GM12864 (cell line): ENCODE results near the gene EDIL3.

Experiments used
- DNase-seq: peaks from one replicate; pipeline ENCODE4 v3.0.0-alpha.2; 2011; ENCODE audit warnings: low read depth
- H3K4me3 ChIP-seq: 2 replicates; pipeline ENCODE4 v1.5.1; 2011; ENCODE audit warnings: mild to moderate bottlenecking, low read depth, low read length, control low read depth
- TF ChIP-seq, protein P1 (sequence below): IDR thresholded peaks from 2 replicates; pipeline ENCODE4 v1.5.1; 2011; ENCODE audit warnings: low read depth, mild to moderate bottlenecking, moderate library complexity, low read length, control low read depth, inconsistent platforms; ENCODE audit errors: missing control alignments

EDIL3 gene

DNA sequence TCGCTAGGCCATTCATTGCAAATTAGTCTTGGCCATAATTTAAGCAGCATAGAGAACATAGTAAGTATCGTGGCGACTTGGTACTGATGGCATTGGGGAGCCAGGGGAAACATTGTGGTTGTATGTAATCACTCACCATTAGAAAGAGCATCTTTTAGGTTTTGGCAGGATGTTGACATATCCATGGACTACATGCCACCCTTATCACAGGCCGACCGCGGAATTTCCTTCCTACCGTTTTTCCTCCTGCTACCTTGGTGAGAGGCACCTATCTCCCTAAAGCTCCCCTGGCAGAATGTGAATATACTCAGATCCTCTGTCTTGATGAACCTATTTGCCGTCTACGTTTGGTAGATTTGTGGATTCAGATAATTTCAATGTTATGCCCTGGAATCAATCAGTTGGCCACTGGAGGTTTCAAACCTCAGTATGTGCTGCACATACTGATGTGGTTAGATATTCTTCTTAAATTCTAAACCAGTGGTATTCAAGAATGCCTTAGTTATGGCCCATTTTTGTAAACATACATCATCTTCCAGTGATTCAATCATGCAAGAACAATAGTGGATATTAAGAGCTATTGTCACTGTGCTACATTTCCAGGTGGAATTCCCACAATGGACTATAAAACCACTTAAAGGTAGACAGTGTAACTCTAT lies 393.0 kb downstream of the EDIL3 start:
- DNase-seq: no peak
- H3K4me3 ChIP-seq: no peak overlapping the region
- TF ChIP-seq, protein P1, sequence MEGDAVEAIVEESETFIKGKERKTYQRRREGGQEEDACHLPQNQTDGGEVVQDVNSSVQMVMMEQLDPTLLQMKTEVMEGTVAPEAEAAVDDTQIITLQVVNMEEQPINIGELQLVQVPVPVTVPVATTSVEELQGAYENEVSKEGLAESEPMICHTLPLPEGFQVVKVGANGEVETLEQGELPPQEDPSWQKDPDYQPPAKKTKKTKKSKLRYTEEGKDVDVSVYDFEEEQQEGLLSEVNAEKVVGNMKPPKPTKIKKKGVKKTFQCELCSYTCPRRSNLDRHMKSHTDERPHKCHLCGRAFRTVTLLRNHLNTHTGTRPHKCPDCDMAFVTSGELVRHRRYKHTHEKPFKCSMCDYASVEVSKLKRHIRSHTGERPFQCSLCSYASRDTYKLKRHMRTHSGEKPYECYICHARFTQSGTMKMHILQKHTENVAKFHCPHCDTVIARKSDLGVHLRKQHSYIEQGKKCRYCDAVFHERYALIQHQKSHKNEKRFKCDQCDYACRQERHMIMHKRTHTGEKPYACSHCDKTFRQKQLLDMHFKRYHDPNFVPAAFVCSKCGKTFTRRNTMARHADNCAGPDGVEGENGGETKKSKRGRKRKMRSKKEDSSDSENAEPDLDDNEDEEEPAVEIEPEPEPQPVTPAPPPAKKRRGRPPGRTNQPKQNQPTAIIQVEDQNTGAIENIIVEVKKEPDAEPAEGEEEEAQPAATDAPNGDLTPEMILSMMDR: no peak

DNA sequence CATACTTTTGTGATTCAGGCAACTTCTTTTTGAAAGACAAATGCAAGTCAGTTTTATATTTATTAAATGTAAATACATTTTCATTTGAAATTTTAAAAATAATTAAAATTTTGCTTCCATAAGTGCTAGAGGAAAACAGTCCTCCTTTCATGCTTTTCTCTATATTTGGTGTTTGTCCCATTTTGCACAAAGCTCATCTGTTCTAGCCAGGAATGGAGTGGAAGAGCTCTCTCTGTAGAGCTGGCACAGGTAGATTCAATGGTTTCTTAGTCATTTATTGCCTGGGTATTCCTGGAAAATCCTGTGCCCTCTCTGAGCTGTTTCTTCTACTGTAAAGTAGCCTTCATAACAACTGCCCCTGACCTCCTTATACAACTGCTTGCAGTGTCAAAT lies 396.4 kb downstream of the EDIL3 start:
- TF ChIP-seq, protein P1: no peak
- no peak overlapping the region for H3K4me3 ChIP-seq
- DNase-seq: no peak

DNA sequence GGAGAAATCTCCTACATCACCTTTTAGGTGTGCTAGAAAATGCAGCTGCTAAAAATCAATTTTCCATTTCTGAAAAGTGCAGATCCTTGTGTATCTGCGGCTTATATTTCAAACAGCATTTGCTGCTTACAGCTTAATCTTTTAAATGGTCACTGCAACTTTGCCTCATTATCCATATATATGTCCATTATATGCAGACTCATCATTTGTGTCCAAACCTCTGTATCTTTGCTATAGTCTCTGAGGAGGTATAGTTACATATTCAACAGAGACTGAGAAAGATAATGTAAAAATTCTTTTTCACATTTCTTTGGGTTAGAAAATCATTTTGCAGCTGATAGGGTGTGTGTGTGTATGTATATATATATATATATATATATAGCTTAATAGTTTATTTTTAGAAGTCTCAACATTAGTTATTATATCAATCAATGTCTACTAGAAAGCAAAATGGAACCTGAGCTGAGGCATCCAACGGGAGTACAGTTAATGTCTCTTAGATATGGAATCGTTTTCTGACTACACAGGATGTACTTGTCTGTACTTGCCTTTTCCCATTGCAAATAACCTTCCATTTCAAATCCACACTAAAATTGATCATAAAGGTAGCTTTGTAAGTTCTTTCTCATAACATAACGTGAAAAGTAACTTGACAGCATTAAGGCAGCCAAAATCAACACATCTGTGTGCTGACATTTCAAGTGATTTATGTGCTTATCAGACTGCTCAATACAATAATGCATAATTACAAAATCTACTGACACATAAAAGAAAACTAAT lies 397.0 kb downstream of the EDIL3 start:
- DNase-seq: no peak
- TF ChIP-seq, protein P1: no peak
- H3K4me3 ChIP-seq: no peak overlapping the region

DNA sequence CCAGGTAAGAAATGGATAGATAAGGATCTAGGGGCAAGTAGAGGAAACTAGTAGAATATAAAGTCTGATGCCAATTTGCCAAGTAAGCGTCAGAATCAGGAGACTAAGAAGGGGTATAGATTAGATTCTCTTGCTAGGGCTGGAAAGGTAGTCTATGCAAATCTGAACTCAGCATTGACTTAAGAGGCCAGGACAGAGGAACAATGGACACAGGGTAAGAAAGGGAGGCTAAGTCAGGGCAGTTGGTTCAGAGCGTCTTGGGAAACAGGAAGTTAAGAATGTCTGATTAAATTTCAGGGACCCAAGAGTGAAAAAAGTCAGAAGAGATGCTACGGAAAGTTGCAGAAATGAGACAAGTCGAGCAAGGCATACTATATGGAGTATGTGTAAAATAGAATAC lies 400.8 kb downstream of the EDIL3 start:
- TF ChIP-seq, protein P1: no peak

DNA sequence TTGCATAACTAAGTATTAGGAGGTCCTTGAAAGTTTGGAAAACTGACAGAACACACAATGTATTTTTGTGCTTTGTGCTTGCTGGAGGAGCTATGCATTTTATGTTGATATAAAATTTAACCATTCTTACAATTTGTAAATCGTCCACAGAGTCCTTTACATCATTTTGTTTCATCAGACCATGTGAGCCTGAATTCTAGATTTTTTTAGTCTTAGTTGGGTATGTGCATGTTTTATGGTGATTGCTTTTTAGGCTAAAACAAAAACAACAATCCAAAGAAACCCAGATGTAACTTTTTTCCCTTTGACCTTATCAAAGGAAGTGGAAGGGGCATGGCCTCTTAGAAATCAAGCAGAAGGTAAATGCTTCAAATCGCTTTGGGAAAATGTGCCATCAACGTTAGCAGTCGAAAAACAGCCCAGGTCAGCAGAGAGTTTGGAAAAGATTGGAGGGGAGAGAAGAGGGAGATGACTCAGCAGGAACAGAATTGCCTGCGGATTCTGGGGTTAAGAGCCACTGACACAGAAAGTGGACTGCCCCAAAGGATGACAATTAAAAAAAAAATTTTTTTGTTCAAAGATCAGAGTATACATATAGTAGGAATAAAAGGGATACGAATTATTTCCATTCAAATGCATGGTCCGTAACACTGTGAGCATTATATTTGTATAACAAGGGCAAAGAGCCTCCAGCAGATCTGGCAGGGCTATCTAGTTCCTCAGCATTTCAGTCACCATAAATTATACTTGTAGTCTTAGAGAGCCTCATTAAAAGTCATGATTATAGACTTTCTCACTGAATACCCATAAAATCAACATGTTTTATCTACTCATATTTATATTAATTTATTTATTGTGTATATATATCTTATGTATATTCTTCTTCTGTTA lies 410.5 kb downstream of the EDIL3 start:
- TF ChIP-seq, protein P1: no peak
- DNase-seq: no peak
- H3K4me3 ChIP-seq: no peak overlapping the region

More for the DNA sequence above, 400.8 kb downstream of the EDIL3 start:
- H3K4me3 ChIP-seq: no peak overlapping the region
- no peak for DNase-seq

DNA sequence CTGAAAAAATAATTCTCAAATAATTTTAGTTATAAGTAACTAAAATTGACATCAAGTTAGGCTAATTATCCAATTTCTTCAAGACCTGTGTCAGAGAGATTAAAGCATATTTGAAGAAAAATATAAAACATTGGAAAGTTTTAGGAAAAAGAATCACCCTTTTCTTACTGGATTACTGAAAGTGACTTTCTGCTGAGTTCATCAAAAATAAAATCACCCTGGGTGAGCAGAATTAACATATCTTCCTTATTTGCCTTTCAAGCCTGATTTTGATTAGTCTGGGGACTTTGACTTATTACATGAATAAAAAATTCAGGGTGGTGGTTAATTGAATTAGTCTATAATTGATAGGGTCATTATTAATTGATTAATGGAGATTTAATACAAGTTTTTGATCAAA lies 411.8 kb downstream of the EDIL3 start:
- TF ChIP-seq, protein P1: no peak
- no peak overlapping the region for H3K4me3 ChIP-seq
- no peak for DNase-seq
